Endothelial cell of umbilical vein (primary cell): ENCODE results near the gene SCO2. TPM values are rescaled to one million over a fixed set of nuclear protein-coding genes. Genes with fewer than 3 reads are reported as not detected.

Experiments
- BruUV-seq: library from RNA; stranded (reverse); fragments of 400-500 nt; replicated peaks from 2 replicates; lab custom pipeline; 2021; lab: Mats Ljungman, UMichigan
- CTCF ChIA-PET: fragments of 300-600, 350-600 bp; sonication (Branson Sonifier 250); formaldehyde crosslinking; loops from one replicate; lab custom pipeline; 2021; ENCODE audit warnings: antibody characterized with exemption, inconsistent platforms; lab: Charles Lee
- POLR2A ChIA-PET: fragments of 300-600, 350-600 bp; sonication (Branson Sonifier 250); formaldehyde crosslinking; loops from one replicate; lab custom pipeline; 2021; ENCODE audit warnings: antibody characterized with exemption, inconsistent platforms; lab: Charles Lee
- DNase-seq: peaks from one replicate; pipeline ENCODE4 v3.0.0-alpha.2; 2011; ENCODE audit warnings: low read depth, low spot score
- FAIRE-seq: peaks from 2 replicates; lab custom pipeline; 2011; peaks lifted over from hg19 to GRCh38; lab: Jason Lieb, UNC
- H2AFZ ChIP-seq: 2 replicates; pipeline ENCODE4 v1.6.0; 2012; ENCODE audit warnings: low read depth, low read length, control low read depth, inconsistent platforms
- H3K27ac ChIP-seq: 2 replicates; pipeline ENCODE4 v1.5.1; 2011; ENCODE audit warnings: low read depth, mild to moderate bottlenecking, control low read depth, low read length, moderate library complexity; ENCODE audit not compliant: insufficient read depth
- H3K27me3 ChIP-seq, 2 experiments: 2 replicates each; pipeline versions ENCODE4 v1.6.0 to v1.6.1; 2011; ENCODE audit warnings: low read length in 2 of 2, mixed read lengths in 1 of 2; ENCODE audit not compliant: control insufficient read depth in 2 of 2, insufficient read depth in 2 of 2
- H3K36me3 ChIP-seq, 2 experiments: 2 replicates in 1 of 2; 3 replicates in 1 of 2; pipeline ENCODE4 v1.5.1; 2011; ENCODE audit warnings: low read length in 2 of 2, mild to moderate bottlenecking in 1 of 2, moderate library complexity in 1 of 2; ENCODE audit not compliant: control insufficient read depth in 2 of 2, insufficient read depth in 2 of 2; ENCODE audit errors: extremely low read depth in 1 of 2
- H3K4me1 ChIP-seq: 3 replicates; pipeline ENCODE4 v1.5.1; 2011; ENCODE audit warnings: mild to moderate bottlenecking, low read length; ENCODE audit not compliant: control insufficient read depth, insufficient read depth; ENCODE audit errors: extremely low read depth
- H3K4me2 ChIP-seq: 2 replicates; pipeline ENCODE4 v1.6.1; 2011; ENCODE audit warnings: low read length, control low read depth, mixed read lengths; ENCODE audit not compliant: insufficient read depth
- H3K4me3 ChIP-seq, 3 experiments: fragments of 200-600 bp in 1 of 3; sonication (generic), shearing (Covaris generic) in 1 of 3; replicated peaks in 1 of 3; 2 replicates each; pipeline ENCODE4 v1.5.1; 2011 to 2016; ENCODE audit warnings: control low read depth in 3 of 3, low read length in 3 of 3, mild to moderate bottlenecking in 2 of 3, inconsistent platforms in 1 of 3, low read depth in 1 of 3, moderate library complexity in 1 of 3; ENCODE audit not compliant: insufficient read depth in 1 of 3
- H3K79me2 ChIP-seq: 2 replicates; pipeline ENCODE4 v1.6.0; 2012; ENCODE audit warnings: low read length, inconsistent platforms; ENCODE audit not compliant: control insufficient read depth, insufficient read depth
- H3K9ac ChIP-seq: replicated peaks from 2 replicates; pipeline ENCODE3; 2011; ENCODE audit warnings: low read length, control low read depth; ENCODE audit not compliant: insufficient read depth; ENCODE audit errors: extremely low read depth
- H3K9me1 ChIP-seq: replicated peaks from 3 replicates; pipeline ENCODE4 v1.6.0; 2011; ENCODE audit warnings: mild to moderate bottlenecking, low read length; ENCODE audit not compliant: control insufficient read depth, insufficient read depth; ENCODE audit errors: extremely low read depth
- H3K9me3 ChIP-seq: replicated peaks from 2 replicates; pipeline ENCODE4 v1.5.1; 2012; ENCODE audit warnings: low read length, inconsistent platforms; ENCODE audit not compliant: control insufficient read depth, insufficient read depth
- H4K20me1 ChIP-seq: replicated peaks from 2 replicates; pipeline ENCODE3; 2011; ENCODE audit warnings: mild to moderate bottlenecking, low read length; ENCODE audit not compliant: control insufficient read depth, insufficient read depth; ENCODE audit errors: extremely low read depth
- EZH2 ChIP-seq: IDR thresholded peaks from 2 replicates; pipeline ENCODE4 v1.6.1; 2012; ENCODE audit warnings: borderline replicate concordance, low read depth, mild to moderate bottlenecking, moderate library complexity, low read length, inconsistent platforms; ENCODE audit not compliant: severe bottlenecking
- FOS ChIP-seq: IDR thresholded peaks from 2 replicates; pipeline ENCODE4 v1.6.1; 2011; ENCODE audit warnings: mild to moderate bottlenecking, low read length, moderate library complexity, borderline replicate concordance; ENCODE audit not compliant: insufficient read depth
- GATA2 ChIP-seq: IDR thresholded peaks from 2 replicates; pipeline ENCODE4 v1.7.0; 2011; ENCODE audit warnings: low read depth, mild to moderate bottlenecking, moderate library complexity, mixed read lengths, low read length; ENCODE audit not compliant: insufficient read length, insufficient read depth
- JUN ChIP-seq: IDR thresholded peaks from 2 replicates; pipeline ENCODE4 v1.6.1; 2011; ENCODE audit warnings: borderline replicate concordance, low read depth; ENCODE audit not compliant: insufficient read length, insufficient read depth
- MYC ChIP-seq: IDR thresholded peaks from one replicate; pipeline ENCODE4 v1.6.1; 2011; ENCODE audit warnings: mild to moderate bottlenecking, low read depth, low read length
- POLR2A ChIP-seq: IDR thresholded peaks from 2 replicates; pipeline ENCODE4 v1.6.1; 2012; ENCODE audit warnings: low read depth, mild to moderate bottlenecking, control low read depth, low read length
- POLR2AphosphoS5 ChIP-seq: IDR thresholded peaks from 2 replicates; pipeline ENCODE4 v1.6.1; 2012; ENCODE audit warnings: low read depth, mild to moderate bottlenecking, control low read depth, low read length, moderate library complexity; ENCODE audit not compliant: insufficient read depth
- dilution Hi-C: fragments of 300-500 bp; cut with MboI; formaldehyde crosslinking; loops from one replicate; pipeline ENCODE4 v1.15.0; 2019; ENCODE audit warnings: low sequenced_read_pairs; ENCODE audit not compliant: extremely low pct_ligation_motif_present
- intact Hi-C: fragments of 100-400 bp; cut with micrococcal nuclease; formaldehyde crosslinking; loops from one replicate; pipeline ENCODE4 v1.10.0; 2022
- polyA plus RNA-seq, 4 experiments: library from polyadenylated mRNA; depleted of rRNA in 3 of 4; stranded (reverse) in 3 of 4; unstranded in 1 of 4; fragments of >200 nt; gene quantifications; 2 replicates each; pipeline versions ENCODE4 v1.2.1 to v1.2.3, GENCODE V29; 2011 to 2012; ENCODE audit warnings: missing spikeins in 1 of 4
- total RNA-seq: library from RNA; stranded (reverse); gene quantifications from 2 replicates; pipeline ENCODE4 v1.2.3, GENCODE V29; 2021
- TF ChIP-seq, protein P1 (sequence below), 2 donors: IDR thresholded peaks; 1 replicate in 1 of 2; 2 replicates in 1 of 2; pipeline ENCODE4 v1.5.1; 2011; ENCODE audit warnings: low read length in 2 of 2, mild to moderate bottlenecking in 2 of 2, moderate library complexity in 2 of 2, control low read depth in 1 of 2, inconsistent platforms in 1 of 2, low read depth in 1 of 2; ENCODE audit not compliant: insufficient read depth in 1 of 2; ENCODE audit errors: extremely low read depth in 1 of 2
- TF ChIP-seq, protein P2 (sequence below): IDR thresholded peaks from 2 replicates; pipeline ENCODE4 v1.6.1; 2011; ENCODE audit not compliant: insufficient read depth, insufficient read length

The SCO2 gene
- total and polyA plus RNA-seq, 2 donors (not counting 3 experiments of a cell fraction or from before 2014, with no cell fraction given), result 3.5 to 3.7 TPM

DNA sequence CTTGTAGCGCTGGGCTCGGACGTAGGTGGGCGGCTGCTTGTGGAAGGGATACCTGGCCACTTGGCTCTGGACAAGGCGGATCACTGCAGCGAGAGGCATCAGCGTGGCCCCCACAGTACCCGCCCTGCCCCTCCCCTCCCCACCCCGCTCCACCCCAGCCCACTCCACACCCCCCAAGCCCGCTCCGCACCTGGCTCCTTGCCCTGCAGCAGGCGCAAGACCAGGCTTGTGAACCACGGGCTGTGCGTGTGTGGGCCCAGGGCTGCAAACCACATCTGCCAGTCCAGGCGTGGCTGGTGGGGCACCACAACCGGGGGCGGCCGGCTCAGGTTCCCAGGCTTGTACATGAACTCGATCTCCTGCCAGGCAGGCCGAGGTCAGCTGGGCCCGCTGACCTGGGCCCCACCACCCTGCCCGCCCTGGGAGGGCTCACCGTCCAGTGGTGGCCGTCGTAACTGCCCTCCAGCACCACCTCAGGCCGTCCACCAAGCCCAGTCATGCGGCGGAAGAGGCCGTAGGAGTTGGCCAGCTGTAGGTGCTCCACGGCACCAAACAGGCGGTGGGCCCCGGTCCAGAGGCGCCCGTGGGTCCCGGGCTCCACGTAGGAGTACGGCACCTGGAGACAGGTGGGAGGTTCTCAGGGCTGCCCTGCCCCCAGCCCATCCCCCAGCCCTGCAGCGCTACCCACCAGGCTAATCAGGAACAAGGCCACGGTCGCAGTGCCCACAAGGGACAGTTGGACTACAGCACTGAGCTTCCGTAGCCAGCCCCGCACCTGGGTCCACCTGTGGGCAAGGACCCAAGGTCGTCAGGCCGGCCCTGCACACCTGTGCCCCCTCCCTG, 20.8 kb downstream of the SCO2 start:
- intact Hi-C loops, result no loop called here
- peaks cover 14% of the 10 kb centered on the region for H3K4me1 ChIP-seq
- H3K9ac ChIP-seq, result no peak overlapping the region
- ChIA-PET POLR2A (no interaction called here), CTCF (no interaction called here)
- peaks cover 26% of the 10 kb centered on the region for H3K79me2 ChIP-seq
- no peak overlapping the region for H3K4me2 ChIP-seq
- no peaks in the 10 kb centered on the region for H3K27me3 ChIP-seq
- no TSS peak for BruUV-seq
- DNase-seq (no peak), FAIRE-seq (no peak)
- peaks cover 6 to 22% of the 10 kb centered on the region in 2 experiments for H3K36me3 ChIP-seq
- no peaks in the 10 kb centered on the region for H3K9me1 ChIP-seq
- no peaks in the 10 kb centered on the region for H3K9me3 ChIP-seq
- no peak overlapping the region for H2AFZ ChIP-seq
- no peak overlapping the region for H3K27ac ChIP-seq
- H4K20me1 ChIP-seq, result no peaks in the 10 kb centered on the region
- no peak for TF ChIP-seq MYC
- no peak for TF ChIP-seq EZH2
- TF ChIP-seq FOS, result no peak
- TF ChIP-seq, protein P1, sequence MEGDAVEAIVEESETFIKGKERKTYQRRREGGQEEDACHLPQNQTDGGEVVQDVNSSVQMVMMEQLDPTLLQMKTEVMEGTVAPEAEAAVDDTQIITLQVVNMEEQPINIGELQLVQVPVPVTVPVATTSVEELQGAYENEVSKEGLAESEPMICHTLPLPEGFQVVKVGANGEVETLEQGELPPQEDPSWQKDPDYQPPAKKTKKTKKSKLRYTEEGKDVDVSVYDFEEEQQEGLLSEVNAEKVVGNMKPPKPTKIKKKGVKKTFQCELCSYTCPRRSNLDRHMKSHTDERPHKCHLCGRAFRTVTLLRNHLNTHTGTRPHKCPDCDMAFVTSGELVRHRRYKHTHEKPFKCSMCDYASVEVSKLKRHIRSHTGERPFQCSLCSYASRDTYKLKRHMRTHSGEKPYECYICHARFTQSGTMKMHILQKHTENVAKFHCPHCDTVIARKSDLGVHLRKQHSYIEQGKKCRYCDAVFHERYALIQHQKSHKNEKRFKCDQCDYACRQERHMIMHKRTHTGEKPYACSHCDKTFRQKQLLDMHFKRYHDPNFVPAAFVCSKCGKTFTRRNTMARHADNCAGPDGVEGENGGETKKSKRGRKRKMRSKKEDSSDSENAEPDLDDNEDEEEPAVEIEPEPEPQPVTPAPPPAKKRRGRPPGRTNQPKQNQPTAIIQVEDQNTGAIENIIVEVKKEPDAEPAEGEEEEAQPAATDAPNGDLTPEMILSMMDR (IDR thresholded peaks at IDR 0.05; ENCODE audit: extremely low read depth in 1 of 2, insufficient read depth in 1 of 2, low read depth in 1 of 2, low read length in 2 of 2), result no peak
- TF ChIP-seq POLR2A, result no peak
- TF ChIP-seq, protein P2, sequence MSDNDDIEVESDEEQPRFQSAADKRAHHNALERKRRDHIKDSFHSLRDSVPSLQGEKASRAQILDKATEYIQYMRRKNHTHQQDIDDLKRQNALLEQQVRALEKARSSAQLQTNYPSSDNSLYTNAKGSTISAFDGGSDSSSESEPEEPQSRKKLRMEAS, result no peak
- no peak for TF ChIP-seq POLR2AphosphoS5
- TF ChIP-seq JUN, result no peak
- no peak for TF ChIP-seq GATA2
- dilution Hi-C loops, result no loop called here
- H3K4me3 ChIP-seq, result no peak overlapping the region
